ENCODE data around the gene NT5M. TPM values are rescaled to one million over a fixed set of nuclear protein-coding genes. Genes with fewer than 3 reads are reported as not detected.

The NT5M gene
- total RNA-seq, 4 donors from 2014 or later, result 3.7 to 15.7 (median 8.0) TPM

DNA sequence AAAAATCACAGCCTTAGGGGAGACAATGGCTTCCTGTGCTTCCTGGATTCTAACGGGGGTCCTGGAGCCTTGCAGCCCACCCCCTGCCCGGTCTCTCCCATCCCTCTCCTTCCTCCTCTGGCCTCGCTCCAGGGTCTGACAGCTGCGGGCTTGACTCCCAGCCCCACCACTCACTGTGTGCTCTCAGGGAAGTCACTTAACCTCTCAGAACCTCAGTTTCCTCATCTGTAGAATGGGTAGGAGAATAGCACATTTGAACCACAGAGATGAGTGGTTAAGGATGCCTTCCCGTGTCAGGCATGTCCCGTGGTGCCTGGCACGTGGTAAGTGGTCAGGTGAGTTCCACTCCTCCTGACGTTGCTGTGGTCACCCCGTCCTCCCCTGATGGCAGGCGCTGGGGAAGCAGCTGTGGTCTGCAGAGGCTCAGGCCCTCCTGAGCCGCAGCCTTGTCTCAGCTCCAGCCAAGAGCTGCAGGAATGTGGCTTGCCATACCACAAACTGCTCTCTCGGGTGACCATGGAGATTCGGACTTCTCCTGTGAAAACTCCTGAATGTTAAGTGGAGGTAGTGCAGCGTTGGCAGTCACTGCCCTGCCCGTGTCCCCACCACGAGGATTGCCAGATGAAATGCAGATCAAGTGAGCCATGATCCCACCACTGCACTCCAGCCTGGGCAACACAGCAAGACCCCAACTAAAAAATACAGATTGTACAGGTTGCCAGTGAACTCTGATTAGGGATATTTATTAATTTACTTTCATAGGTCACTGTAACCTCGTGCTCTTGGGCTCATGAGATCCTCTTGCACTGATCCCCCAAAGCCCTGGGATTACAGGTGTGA is 85.7 kb downstream of the NT5M start:
- no peaks in the 10 kb centered on the region for H3K27me3 ChIP-seq
- DNase-seq (no peak), ATAC-seq (no peak)
- peak overlapping the region in 3 of 4 donors; percentile 34 to 52 (median 39) for H3K27ac ChIP-seq
- TF ChIP-seq, protein P1, sequence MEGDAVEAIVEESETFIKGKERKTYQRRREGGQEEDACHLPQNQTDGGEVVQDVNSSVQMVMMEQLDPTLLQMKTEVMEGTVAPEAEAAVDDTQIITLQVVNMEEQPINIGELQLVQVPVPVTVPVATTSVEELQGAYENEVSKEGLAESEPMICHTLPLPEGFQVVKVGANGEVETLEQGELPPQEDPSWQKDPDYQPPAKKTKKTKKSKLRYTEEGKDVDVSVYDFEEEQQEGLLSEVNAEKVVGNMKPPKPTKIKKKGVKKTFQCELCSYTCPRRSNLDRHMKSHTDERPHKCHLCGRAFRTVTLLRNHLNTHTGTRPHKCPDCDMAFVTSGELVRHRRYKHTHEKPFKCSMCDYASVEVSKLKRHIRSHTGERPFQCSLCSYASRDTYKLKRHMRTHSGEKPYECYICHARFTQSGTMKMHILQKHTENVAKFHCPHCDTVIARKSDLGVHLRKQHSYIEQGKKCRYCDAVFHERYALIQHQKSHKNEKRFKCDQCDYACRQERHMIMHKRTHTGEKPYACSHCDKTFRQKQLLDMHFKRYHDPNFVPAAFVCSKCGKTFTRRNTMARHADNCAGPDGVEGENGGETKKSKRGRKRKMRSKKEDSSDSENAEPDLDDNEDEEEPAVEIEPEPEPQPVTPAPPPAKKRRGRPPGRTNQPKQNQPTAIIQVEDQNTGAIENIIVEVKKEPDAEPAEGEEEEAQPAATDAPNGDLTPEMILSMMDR (IDR thresholded peaks at IDR 0.05 in 4 of 5, conservative IDR thresholded peaks at IDR 0.05 in 1 of 5), result no peak
- no peak for TF ChIP-seq POLR2A (IDR thresholded peaks at IDR 0.05)
- H3K36me3 ChIP-seq, result no peaks in the 10 kb centered on the region
- no peaks in the 10 kb centered on the region for H3K9me3 ChIP-seq
- in situ Hi-C loops (cut with MboI; ENCODE audit: low sequenced_read_pairs in 4 of 4) (no loop called here), intact Hi-C loops (cut with DNase I; ENCODE audit: low total_unique reads) (no loop called here)
- no peak overlapping the region for H3K4me3 ChIP-seq
- H3K4me1 ChIP-seq, result no peaks in the 10 kb centered on the region

DNA sequence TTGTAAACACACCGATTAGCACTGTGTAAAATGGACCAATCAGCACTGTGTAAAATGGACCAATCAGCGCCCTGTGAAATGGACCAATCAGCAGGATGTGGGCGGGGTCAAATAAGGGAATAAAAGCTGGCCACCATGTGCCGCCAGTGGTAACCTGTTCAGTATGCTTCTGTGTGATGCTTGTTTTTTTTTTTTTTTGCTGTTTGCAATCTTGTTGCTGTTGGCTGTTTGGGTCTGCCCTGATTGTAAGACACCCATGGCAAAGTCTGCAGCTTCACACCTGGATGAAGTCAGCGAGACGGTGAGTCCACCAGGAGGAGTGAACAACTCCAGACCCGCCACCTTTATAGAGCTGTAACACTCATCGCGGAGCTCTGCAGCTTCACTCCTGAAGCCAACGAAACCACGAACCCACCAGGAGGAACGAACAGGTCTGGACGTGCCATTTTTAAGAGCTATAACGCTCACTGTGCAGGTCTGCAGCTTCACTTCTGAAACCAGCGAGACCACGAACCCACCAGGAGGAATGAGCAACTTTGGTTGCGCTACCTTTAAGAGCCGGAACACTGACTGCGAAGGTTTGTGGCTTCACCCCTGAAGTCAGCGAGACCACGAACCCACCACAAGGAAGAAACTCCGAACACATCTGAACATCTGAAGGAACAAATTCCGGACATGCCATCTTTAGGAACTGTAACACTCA is 88.6 kb downstream of the NT5M start:
- Histone ChIP-seq H3K27ac (no peak overlapping the region), H3K9me3 (no peaks in the 10 kb centered on the region), H3K4me3 (no peak overlapping the region), H3K4me1 (no peaks in the 10 kb centered on the region), H3K27me3 (no peaks in the 10 kb centered on the region), H3K36me3 (no peaks in the 10 kb centered on the region)
- intact Hi-C loops (cut with DNase I; ENCODE audit: low total_unique reads), result no loop called here
- in situ Hi-C loops (cut with MboI; ENCODE audit: low sequenced_read_pairs in 4 of 4), result no loop called here
- DNase-seq (no peak), ATAC-seq (no peak)
- no peak for TF ChIP-seq POLR2A (IDR thresholded peaks at IDR 0.05)
- TF ChIP-seq, protein P1 (IDR thresholded peaks at IDR 0.05 in 4 of 5, conservative IDR thresholded peaks at IDR 0.05 in 1 of 5), result no peak

GRCh38 chr17:17393976-17394375 is 90.8 kb downstream of the NT5M start:
- Histone ChIP-seq H3K4me1 (no peaks in the 10 kb centered on the region), H3K27ac (no peak overlapping the region), H3K27me3 (no peaks in the 10 kb centered on the region), H3K4me3 (no peak overlapping the region), H3K36me3 (no peaks in the 10 kb centered on the region), H3K9me3 (no peaks in the 10 kb centered on the region)
- in situ Hi-C loops (cut with MboI; ENCODE audit: low sequenced_read_pairs in 4 of 4), result no loop called here
- DNase-seq, result no peak
- ATAC-seq, result no peak
- no peak for TF ChIP-seq POLR2A (IDR thresholded peaks at IDR 0.05)
- TF ChIP-seq, protein P1 (IDR thresholded peaks at IDR 0.05 in 4 of 5, conservative IDR thresholded peaks at IDR 0.05 in 1 of 5), result no peak
- intact Hi-C loops (cut with DNase I; ENCODE audit: low total_unique reads), result no loop called here

DNA sequence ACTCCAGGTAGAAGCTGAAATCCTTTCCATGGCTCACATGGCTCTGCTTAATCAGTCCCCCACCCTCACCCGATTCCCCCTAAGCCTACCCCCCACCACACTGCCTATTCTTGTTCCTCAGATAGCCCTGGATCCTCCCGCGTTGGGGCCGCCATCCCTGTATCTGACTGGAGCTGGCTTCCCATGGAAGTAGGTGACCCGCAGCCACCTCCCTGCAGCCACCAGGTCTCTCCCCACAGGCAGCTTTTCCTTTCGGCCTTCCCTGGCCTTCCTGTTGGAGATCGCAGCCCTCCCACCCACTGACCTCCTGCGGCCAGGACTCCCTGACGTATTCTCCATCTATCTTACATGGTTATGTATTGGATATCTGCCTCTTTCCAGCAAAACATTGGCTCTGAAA is 91.3 kb downstream of the NT5M start:
- in situ Hi-C loops (cut with MboI; ENCODE audit: low sequenced_read_pairs in 4 of 4), result no loop called here
- TF ChIP-seq, protein P1 (IDR thresholded peaks at IDR 0.05 in 4 of 5, conservative IDR thresholded peaks at IDR 0.05 in 1 of 5), result no peak
- no peak for TF ChIP-seq POLR2A (IDR thresholded peaks at IDR 0.05)
- no peaks in the 10 kb centered on the region for H3K27me3 ChIP-seq
- intact Hi-C loops (cut with DNase I; ENCODE audit: low total_unique reads), result no loop called here
- no peak overlapping the region for H3K4me3 ChIP-seq
- ATAC-seq (no peak), DNase-seq (no peak)
- H3K27ac ChIP-seq, result no peak overlapping the region
- no peaks in the 10 kb centered on the region for H3K4me1 ChIP-seq
- no peaks in the 10 kb centered on the region for H3K36me3 ChIP-seq
- H3K9me3 ChIP-seq, result no peaks in the 10 kb centered on the region

All from gastrocnemius medialis (tissue), 4 donors.